IMR-90 (cell line): Measurements from ENCODE around the gene KLHDC7B. TPM values are rescaled to one million over a fixed set of nuclear protein-coding genes. Genes with fewer than 3 reads are reported as not detected.

Experiments
- ATAC-seq: fragments of 200-7000 bp; cut with Tn5 transposase; 2 replicates; pipeline ENCODE4 v1.9.1; 2020; ENCODE audit warnings: low read depth, mild to moderate bottlenecking, moderate library complexity
- BruUV-seq: library from RNA; stranded (reverse); fragments of 400-500 nt; replicated peaks from 2 replicates; lab custom pipeline; 2021; lab: Mats Ljungman, UMichigan
- CTCF ChIA-PET: fragments of 300-600 bp; formaldehyde crosslinking; extraction: SDS; loops from one replicate; lab custom pipeline; 2021; ENCODE audit warnings: antibody characterized with exemption; lab: Yijun Ruan, JAX
- POLR2A ChIA-PET: fragments of 300-600 bp; sonication (Branson Sonifier 250); formaldehyde crosslinking; loops from one replicate; lab custom pipeline; 2022; ENCODE audit warnings: antibody characterized with exemption; ENCODE audit not compliant: unreplicated experiment; lab: Charles Lee
- DNase-seq: peaks from one replicate; pipeline ENCODE4 v3.0.0; 2013
- H2AFZ ChIP-seq: replicated peaks from 2 replicates; pipeline ENCODE3; 2013; ENCODE audit warnings: low read length, mild to moderate bottlenecking; ENCODE audit not compliant: poor library complexity
- H2AK5ac ChIP-seq: 2 replicates; pipeline ENCODE4 v1.6.1; 2013; ENCODE audit warnings: low read depth, low read length, inconsistent platforms
- H2AK9ac ChIP-seq: replicated peaks from 2 replicates; pipeline ENCODE3; 2013; ENCODE audit warnings: mild to moderate bottlenecking, low read depth, low read length, moderate library complexity; ENCODE audit not compliant: poor library complexity
- H2BK120ac ChIP-seq: 2 replicates; pipeline ENCODE4 v1.6.1; 2013; ENCODE audit warnings: low read depth, low read length, inconsistent platforms
- H2BK15ac ChIP-seq: 3 replicates; pipeline ENCODE4 v1.6.1; 2013; ENCODE audit warnings: low read depth, low read length, inconsistent platforms
- H2BK20ac ChIP-seq: 2 replicates; pipeline ENCODE4 v1.6.1; 2013; ENCODE audit warnings: low read depth, mild to moderate bottlenecking, inconsistent platforms, low read length, moderate library complexity
- H2BK5ac ChIP-seq: 2 replicates; pipeline ENCODE4 v1.6.1; 2013; ENCODE audit warnings: mild to moderate bottlenecking, low read depth, low read length, inconsistent platforms; ENCODE audit not compliant: poor library complexity, severe bottlenecking
- H3K14ac ChIP-seq: replicated peaks from 2 replicates; pipeline ENCODE4 v1.6.1; 2013; ENCODE audit warnings: low read depth, low read length, inconsistent platforms
- H3K18ac ChIP-seq: 2 replicates; pipeline ENCODE4 v1.6.1; 2013; ENCODE audit warnings: low read depth, low read length, control low read depth
- H3K23ac ChIP-seq: 2 replicates; pipeline ENCODE4 v1.6.1; 2013; ENCODE audit warnings: low read depth, low read length, inconsistent platforms
- H3K27ac ChIP-seq: 2 replicates; pipeline ENCODE4 v1.5.1; 2013; ENCODE audit warnings: mild to moderate bottlenecking, control low read depth, low read length; ENCODE audit not compliant: insufficient read depth
- H3K27me3 ChIP-seq: 2 replicates; pipeline ENCODE4 v1.6.1; 2013; ENCODE audit warnings: low read length; ENCODE audit not compliant: control insufficient read depth, insufficient read depth
- H3K36me3 ChIP-seq: 2 replicates; pipeline ENCODE4 v1.6.1; 2013; ENCODE audit warnings: low read length, mixed read lengths; ENCODE audit not compliant: control insufficient read depth, insufficient read depth
- H3K4ac ChIP-seq: 2 replicates; pipeline ENCODE4 v1.6.1; 2013; ENCODE audit warnings: low read depth, low read length, inconsistent platforms
- H3K4me1 ChIP-seq: 2 replicates; pipeline ENCODE4 v1.6.1; 2013; ENCODE audit warnings: low read length, mixed read lengths; ENCODE audit not compliant: control insufficient read depth, insufficient read depth
- H3K4me2 ChIP-seq: 2 replicates; pipeline ENCODE4 v1.6.1; 2013; ENCODE audit warnings: low read depth, mild to moderate bottlenecking, control low read depth, low read length, moderate library complexity
- H3K4me3 ChIP-seq: 2 replicates; pipeline ENCODE4 v1.5.1; 2013; ENCODE audit warnings: low read depth, mild to moderate bottlenecking, control low read depth, low read length, moderate library complexity; ENCODE audit not compliant: insufficient read depth
- H3K56ac ChIP-seq: 2 replicates; pipeline ENCODE4 v1.6.1; 2013; ENCODE audit warnings: low read length, inconsistent platforms; ENCODE audit not compliant: insufficient read depth; ENCODE audit errors: extremely low read depth
- H3K79me1 ChIP-seq, 2 experiments: 2 replicates each; pipeline ENCODE4 v1.6.1; 2013; ENCODE audit warnings: low read length in 2 of 2, inconsistent platforms in 1 of 2, low read depth in 1 of 2
- H3K9ac ChIP-seq: 2 replicates; pipeline ENCODE4 v1.6.1; 2013; ENCODE audit warnings: low read depth, low read length, control low read depth
- H3K9me1 ChIP-seq: 2 replicates; pipeline ENCODE4 v1.6.1; 2013; ENCODE audit warnings: low read length, inconsistent platforms; ENCODE audit not compliant: insufficient read depth
- H3K9me3 ChIP-seq: 2 replicates; pipeline ENCODE4 v1.6.1; 2013; ENCODE audit warnings: low read length; ENCODE audit not compliant: control insufficient read depth, insufficient read depth
- H4K20me1 ChIP-seq: 2 replicates; pipeline ENCODE4 v1.6.1; 2013; ENCODE audit warnings: low read length, inconsistent platforms; ENCODE audit not compliant: insufficient read depth
- H4K5ac ChIP-seq: 2 replicates; pipeline ENCODE4 v1.6.1; 2013; ENCODE audit warnings: mild to moderate bottlenecking, low read depth, low read length, control low read depth
- H4K8ac ChIP-seq, 2 experiments: 2 replicates each; pipeline ENCODE4 v1.6.1; 2013; ENCODE audit warnings: low read depth in 2 of 2, low read length in 2 of 2, control low read depth in 1 of 2, inconsistent platforms in 1 of 2
- H4K91ac ChIP-seq: 2 replicates; pipeline ENCODE4 v1.6.1; 2013; ENCODE audit warnings: low read depth, low read length, inconsistent platforms; ENCODE audit not compliant: insufficient read depth
- BHLHE40 ChIP-seq: fragments of 150-350 bp; IDR thresholded peaks from 2 replicates; pipeline ENCODE4 v1.6.1; 2016; ENCODE audit warnings: mild to moderate bottlenecking, low read depth, low read length
- CEBPB ChIP-seq: IDR thresholded peaks from 2 replicates; pipeline ENCODE4 v1.6.1; 2012; ENCODE audit warnings: low read depth, low read length, improper control_type of control experiment
- CHD1 ChIP-seq: IDR thresholded peaks from 2 replicates; pipeline ENCODE4 v1.6.1; 2012; ENCODE audit warnings: low read depth, low read length, improper control_type of control experiment
- FOS ChIP-seq: fragments of 150-350 bp; IDR thresholded peaks from 2 replicates; pipeline ENCODE4 v1.6.1; 2016; ENCODE audit warnings: low read depth, low read length
- MAFK ChIP-seq: IDR thresholded peaks from 2 replicates; pipeline ENCODE4 v1.6.1; 2012; ENCODE audit warnings: low read depth, low read length, improper control_type of control experiment
- MAZ ChIP-seq: IDR thresholded peaks from 2 replicates; pipeline ENCODE4 v1.6.1; 2012; ENCODE audit warnings: low read depth, mild to moderate bottlenecking, low read length, improper control_type of control experiment, moderate library complexity, borderline replicate concordance
- MXI1 ChIP-seq: IDR thresholded peaks from 2 replicates; pipeline ENCODE4 v1.6.1; 2012; ENCODE audit warnings: low read depth, mild to moderate bottlenecking, low read length, moderate library complexity, borderline replicate concordance
- POLR2A ChIP-seq: IDR thresholded peaks from 2 replicates; pipeline ENCODE4 v1.6.1; 2012; ENCODE audit warnings: mild to moderate bottlenecking, low read depth, low read length
- RAD21 ChIP-seq: IDR thresholded peaks from 2 replicates; pipeline ENCODE4 v1.6.1; 2012; ENCODE audit warnings: low read length, improper control_type of control experiment
- RCOR1 ChIP-seq: IDR thresholded peaks from 2 replicates; pipeline ENCODE4 v1.6.1; 2012; ENCODE audit warnings: mild to moderate bottlenecking, low read length, improper control_type of control experiment; ENCODE audit not compliant: insufficient replicate concordance
- RFX5 ChIP-seq: IDR thresholded peaks from 2 replicates; pipeline ENCODE4 v1.8.0; 2012; ENCODE audit warnings: low read depth, mild to moderate bottlenecking, low read length, moderate library complexity
- SMC3 ChIP-seq: fragments of 150-350 bp; IDR thresholded peaks from 2 replicates; pipeline ENCODE4 v1.6.1; 2016; ENCODE audit warnings: low read depth, mild to moderate bottlenecking, antibody characterized with exemption, low read length, moderate library complexity
- WGBS, 2 experiments: methylation state at CpG; one replicate each; pipeline versions ENCODE4 v1.1.5 to v1.1.7; 2013; ENCODE audit warnings: missing lambda C conversion rate in 2 of 2; ENCODE audit not compliant: insufficient read length in 1 of 2; ENCODE audit errors: extremely low coverage in 2 of 2; 5-methylcytosine and 5-hydroxymethylcytosine counted together
- dilution Hi-C: fragments of 300-500 bp; cut with HindIII; formaldehyde crosslinking; loops from one replicate; pipeline ENCODE4 v1.14.3; 2018; ENCODE audit warnings: low sequenced_read_pairs; ENCODE audit not compliant: unreplicated experiment
- in situ Hi-C: fragments of 300-500 bp; cut with MboI; formaldehyde crosslinking; loops from 3 replicates; pipeline ENCODE4 v1.14.3; 2019; ENCODE audit warnings: low sequenced_read_pairs, inconsistent platforms, mixed read lengths
- intact Hi-C: fragments of 100-400 bp; cut with micrococcal nuclease; formaldehyde crosslinking; loops from 2 replicates; pipeline ENCODE4 v1.10.0; 2022
- polyA plus RNA-seq, 3 experiments: library from polyadenylated mRNA; depleted of rRNA; stranded (reverse); fragments of >200 nt; gene quantifications; 2 replicates each; pipeline ENCODE4 v1.2.3, GENCODE V29; 2012; ENCODE audit warnings: low replicate concordance in 1 of 3
- total RNA-seq: library from RNA; depleted of rRNA; stranded (reverse); fragments of >200 nt; gene quantifications from 2 replicates; pipeline ENCODE4 v1.2.3, GENCODE V29; 2012
- TF ChIP-seq, protein P1 (sequence below): fragments of 150-350 bp; IDR thresholded peaks from 2 replicates; pipeline ENCODE4 v1.6.1; 2017; ENCODE audit warnings: mild to moderate bottlenecking, antibody characterized with exemption, low read length, low read depth
- TF ChIP-seq, protein P2 (sequence below): conservative IDR thresholded peaks from 2 replicates; pipeline ENCODE4 v1.5.1; 2012; ENCODE audit warnings: mild to moderate bottlenecking, low read depth, low read length, improper control_type of control experiment

KLHDC7B gene
- total and polyA plus RNA-seq, 2 of the 4 experiments (the other 2 are of a cell fraction): 0.05 TPM; not detected in 1

DNA sequence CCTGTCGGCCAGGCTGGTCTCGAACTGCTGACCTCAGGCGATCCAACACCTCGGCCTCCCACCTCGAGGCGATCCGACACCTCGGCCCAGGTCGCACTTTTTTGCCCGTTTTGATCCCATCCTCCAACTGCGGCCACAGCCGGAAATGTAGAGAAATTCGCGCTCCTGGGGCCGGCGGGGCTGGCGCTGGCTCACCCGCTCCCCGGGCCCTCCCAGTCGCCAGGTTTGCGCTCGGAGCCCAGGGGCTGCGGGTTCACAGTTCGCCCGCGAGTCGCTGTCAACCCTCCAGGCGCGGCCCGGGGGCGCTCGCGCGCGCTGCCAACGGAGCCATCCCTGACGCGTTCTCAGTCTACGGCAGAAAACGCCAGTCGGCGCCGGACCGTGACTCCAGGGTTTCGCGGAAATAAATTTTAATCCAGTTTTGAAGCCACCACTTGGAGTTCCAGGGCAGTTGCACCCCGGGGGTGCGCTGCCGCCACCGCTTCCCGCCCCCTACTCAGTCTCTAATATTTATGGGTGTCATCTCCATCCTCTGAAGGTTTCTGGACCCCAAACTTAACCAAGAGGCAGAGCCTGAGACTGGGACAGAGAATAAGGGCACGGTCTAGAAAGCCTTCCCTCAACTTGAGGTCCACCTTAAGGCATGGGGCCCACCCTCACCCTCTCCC lies 1.5 kb upstream of the KLHDC7B start:
- dilution Hi-C loops (no loop called here), in situ Hi-C loops (no loop called here), intact Hi-C loops (no loop called here)
- H2AK9ac ChIP-seq: peak overlapping the region; percentile 23
- 0 out of 2 replicates have a peak, but pooled peaks cover 2% of the 10 kb centered on the region for H3K9me1 ChIP-seq
- no peak overlapping the region for H3K18ac ChIP-seq
- peak overlapping the region; percentile 47; the same call in 1 of the 3 replicates for H2BK15ac ChIP-seq
- H3K23ac ChIP-seq: peak overlapping the region; percentile 31
- no peak for TF ChIP-seq RFX5
- TF ChIP-seq CHD1: no peak
- no peak for TF ChIP-seq RCOR1
- TF ChIP-seq RAD21: peak; percentile 45
- no peak for TF ChIP-seq MXI1
- no peak for TF ChIP-seq BHLHE40
- TF ChIP-seq, protein P1, sequence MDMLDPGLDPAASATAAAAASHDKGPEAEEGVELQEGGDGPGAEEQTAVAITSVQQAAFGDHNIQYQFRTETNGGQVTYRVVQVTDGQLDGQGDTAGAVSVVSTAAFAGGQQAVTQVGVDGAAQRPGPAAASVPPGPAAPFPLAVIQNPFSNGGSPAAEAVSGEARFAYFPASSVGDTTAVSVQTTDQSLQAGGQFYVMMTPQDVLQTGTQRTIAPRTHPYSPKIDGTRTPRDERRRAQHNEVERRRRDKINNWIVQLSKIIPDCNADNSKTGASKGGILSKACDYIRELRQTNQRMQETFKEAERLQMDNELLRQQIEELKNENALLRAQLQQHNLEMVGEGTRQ: no peak
- no peak for TF ChIP-seq MAFK
- no peak for TF ChIP-seq CEBPB
- no peak for TF ChIP-seq MAZ
- TF ChIP-seq FOS: no peak
- TF ChIP-seq, protein P2, sequence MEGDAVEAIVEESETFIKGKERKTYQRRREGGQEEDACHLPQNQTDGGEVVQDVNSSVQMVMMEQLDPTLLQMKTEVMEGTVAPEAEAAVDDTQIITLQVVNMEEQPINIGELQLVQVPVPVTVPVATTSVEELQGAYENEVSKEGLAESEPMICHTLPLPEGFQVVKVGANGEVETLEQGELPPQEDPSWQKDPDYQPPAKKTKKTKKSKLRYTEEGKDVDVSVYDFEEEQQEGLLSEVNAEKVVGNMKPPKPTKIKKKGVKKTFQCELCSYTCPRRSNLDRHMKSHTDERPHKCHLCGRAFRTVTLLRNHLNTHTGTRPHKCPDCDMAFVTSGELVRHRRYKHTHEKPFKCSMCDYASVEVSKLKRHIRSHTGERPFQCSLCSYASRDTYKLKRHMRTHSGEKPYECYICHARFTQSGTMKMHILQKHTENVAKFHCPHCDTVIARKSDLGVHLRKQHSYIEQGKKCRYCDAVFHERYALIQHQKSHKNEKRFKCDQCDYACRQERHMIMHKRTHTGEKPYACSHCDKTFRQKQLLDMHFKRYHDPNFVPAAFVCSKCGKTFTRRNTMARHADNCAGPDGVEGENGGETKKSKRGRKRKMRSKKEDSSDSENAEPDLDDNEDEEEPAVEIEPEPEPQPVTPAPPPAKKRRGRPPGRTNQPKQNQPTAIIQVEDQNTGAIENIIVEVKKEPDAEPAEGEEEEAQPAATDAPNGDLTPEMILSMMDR: peak; percentile 61
- no peak for TF ChIP-seq SMC3
- TF ChIP-seq POLR2A: no peak
- no peaks in the 10 kb centered on the region for H4K20me1 ChIP-seq
- no peak overlapping the region for H3K56ac ChIP-seq
- H3K4me1 ChIP-seq: peaks cover 5% of the 10 kb centered on the region
- peak; percentile 52; the same call in 1 of the 2 replicates for ATAC-seq
- 0 out of 2 replicates have a peak overlapping the region, but pooled peaks have one; percentile 5 for H3K4me3 ChIP-seq
- peak overlapping the region; percentile 45; the same call in 1 of the 2 replicates for H2BK120ac ChIP-seq
- no peak overlapping the region for H3K9ac ChIP-seq
- peak; percentile 49 for DNase-seq
- H3K36me3 ChIP-seq: no peaks in the 10 kb centered on the region
- peak overlapping the region in 1 of 2 experiments; percentile 56; a peak in 1 of 4 replicates for H4K8ac ChIP-seq
- no peaks in the 10 kb centered on the region for H3K9me3 ChIP-seq
- ChIA-PET POLR2A (no interaction called here), CTCF (no interaction called here)
- no peak overlapping the region for H2BK5ac ChIP-seq
- H3K27me3 ChIP-seq: peaks cover 43% of the 10 kb centered on the region
- peak overlapping the region; percentile 25 for H4K91ac ChIP-seq
- H3K4ac ChIP-seq: no peak overlapping the region
- peak overlapping the region; percentile 74 for H2AFZ ChIP-seq
- peak overlapping the region; percentile 58 for H2AK5ac ChIP-seq
- no peak overlapping the region for H3K14ac ChIP-seq
- H2BK20ac ChIP-seq: 0 out of 2 replicates have a peak overlapping the region, but pooled peaks have one; percentile 0
- no peaks in the 10 kb centered on the region for H3K79me1 ChIP-seq
- H4K5ac ChIP-seq: no peak overlapping the region; the same call in 1 of the 2 replicates
- H3K4me2 ChIP-seq: peak overlapping the region; percentile 61
- no peak overlapping the region for H3K27ac ChIP-seq
- BruUV-seq: no TSS peak
- 9% methylated on average over 33 of the region's 52 CpGs; no CpG with 5 or more reads in 1 of the 2 experiments for WGBS, 2 experiments
